GM19023 (cell line): ENCODE results near the gene TNFRSF6B.

ENCODE experiments used
- ATAC-seq: cut with Tn5 transposase; IDR thresholded peaks from one replicate; pipeline ENCODE4 v1.9.1; 2021; ENCODE audit warnings: mild to moderate bottlenecking, moderate library complexity; ENCODE audit not compliant: unreplicated experiment

Gene TNFRSF6B

GRCh38 chr20:63745424-63745805, 49.0 kb downstream of the TNFRSF6B start:
- ATAC-seq, result no peak

- ATAC-seq, result no peak
Measured at GRCh38 chr20:63745961-63746731, 49.7 kb downstream of the TNFRSF6B start.

GRCh38 chr20:63746751-63747315, 50.4 kb downstream of the TNFRSF6B start:
- no peak for ATAC-seq

GRCh38 chr20:63747622-63748069, 51.2 kb downstream of the TNFRSF6B start:
- ATAC-seq, result no peak
